ENCODE data around the gene ONECUT2. TPM values are rescaled to one million over a fixed set of nuclear protein-coding genes. Genes with fewer than 3 reads are reported as not detected.

The ONECUT2 gene
- total and polyA plus RNA-seq, 9 of the 15 experiments (the other 6 are each of a cell fraction or from before 2014, with no cell fraction given), result 0.27 to 2.5 (median 0.83) TPM

DNA sequence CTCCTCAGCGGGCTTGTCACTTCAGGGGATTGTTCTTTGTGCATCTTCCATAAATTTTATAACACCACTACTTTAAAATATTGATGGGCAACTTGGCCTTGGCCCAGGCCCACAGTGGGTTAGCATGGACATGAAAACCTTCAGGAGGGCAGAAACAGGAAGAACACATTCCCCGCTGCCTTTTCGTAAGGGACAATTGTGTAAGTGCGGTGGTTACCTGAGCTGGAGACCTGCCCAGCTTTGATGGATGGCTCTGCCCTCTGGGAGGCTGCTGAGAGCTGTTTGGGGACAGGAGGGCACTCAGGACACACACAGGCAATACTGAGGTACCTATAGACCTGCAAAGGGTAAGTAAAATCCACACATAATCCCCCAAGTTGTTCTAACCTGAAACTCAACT, 104.5 kb downstream of the ONECUT2 start:
- H4K20me1 ChIP-seq (replicated peaks; ENCODE audit: control insufficient read depth, insufficient read depth, low read length), result no peaks in the 10 kb centered on the region
- H3K9me3 ChIP-seq (replicated peaks; ENCODE audit: control insufficient read depth, insufficient read depth, low read depth, low read length), result no peaks in the 10 kb centered on the region
- POLR2A ChIA-PET, result no interaction called here
- no peak overlapping the region for H3K9ac ChIP-seq (ENCODE audit: insufficient read depth in 1 of 2, low read depth in 2 of 2, low read length in 2 of 2)
- H2AFZ ChIP-seq (ENCODE audit: low read depth, low read length), result no peak overlapping the region
- no TSS peak for BruUV-seq (replicated peaks)
- CTCF ChIA-PET (ENCODE audit: low intra/inter-chr PET ratio), result no interaction called here
- peaks cover 14 to 16% of the 10 kb centered on the region in 2 experiments for H3K27me3 ChIP-seq (ENCODE audit: control insufficient read depth in 2 of 2, insufficient read depth in 2 of 2, low read length in 2 of 2)
- H3K4me2 ChIP-seq (ENCODE audit: insufficient read depth, low read length), result no peak overlapping the region
- H3K4me1 ChIP-seq (replicated peaks in 1 of 2; ENCODE audit: control insufficient read depth in 2 of 2, insufficient read depth in 2 of 2, low read length in 2 of 2), result no peaks in the 10 kb centered on the region
- H3K79me2 ChIP-seq (ENCODE audit: control insufficient read depth, insufficient read depth, low read length), result no peaks in the 10 kb centered on the region
- H3K27ac ChIP-seq (ENCODE audit: extremely low read depth, low read depth, low read length), result no peak overlapping the region
- in situ Hi-C loops (cut with MboI), result no loop called here
- no peak overlapping the region for H3K4me3 ChIP-seq
- 4% methylated on average over 4 of the region's 4 CpGs for WGBS (ENCODE audit: insufficient coverage, low coverage, missing lambda C conversion rate)
- no peak for ATAC-seq
- intact Hi-C loops (cut with micrococcal nuclease), result no loop called here
- no peak for TF ChIP-seq GTF2A2 (tag; IDR thresholded peaks at IDR 0.05)
- no peak for TF ChIP-seq SETDB1 (IDR thresholded peaks at IDR 0.05; ENCODE audit: low read length)
- TF ChIP-seq, protein P1, sequence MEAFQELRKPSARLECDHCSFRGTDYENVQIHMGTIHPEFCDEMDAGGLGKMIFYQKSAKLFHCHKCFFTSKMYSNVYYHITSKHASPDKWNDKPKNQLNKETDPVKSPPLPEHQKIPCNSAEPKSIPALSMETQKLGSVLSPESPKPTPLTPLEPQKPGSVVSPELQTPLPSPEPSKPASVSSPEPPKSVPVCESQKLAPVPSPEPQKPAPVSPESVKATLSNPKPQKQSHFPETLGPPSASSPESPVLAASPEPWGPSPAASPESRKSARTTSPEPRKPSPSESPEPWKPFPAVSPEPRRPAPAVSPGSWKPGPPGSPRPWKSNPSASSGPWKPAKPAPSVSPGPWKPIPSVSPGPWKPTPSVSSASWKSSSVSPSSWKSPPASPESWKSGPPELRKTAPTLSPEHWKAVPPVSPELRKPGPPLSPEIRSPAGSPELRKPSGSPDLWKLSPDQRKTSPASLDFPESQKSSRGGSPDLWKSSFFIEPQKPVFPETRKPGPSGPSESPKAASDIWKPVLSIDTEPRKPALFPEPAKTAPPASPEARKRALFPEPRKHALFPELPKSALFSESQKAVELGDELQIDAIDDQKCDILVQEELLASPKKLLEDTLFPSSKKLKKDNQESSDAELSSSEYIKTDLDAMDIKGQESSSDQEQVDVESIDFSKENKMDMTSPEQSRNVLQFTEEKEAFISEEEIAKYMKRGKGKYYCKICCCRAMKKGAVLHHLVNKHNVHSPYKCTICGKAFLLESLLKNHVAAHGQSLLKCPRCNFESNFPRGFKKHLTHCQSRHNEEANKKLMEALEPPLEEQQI (IDR thresholded peaks at IDR 0.05), result no peak
- no peak for TF ChIP-seq MED1 (CRISPR knock-in tag; IDR thresholded peaks at IDR 0.05; ENCODE audit: borderline replicate concordance)
- no peak for TF ChIP-seq RBFOX2 (IDR thresholded peaks at IDR 0.05; ENCODE audit: low read depth, low read length)
- TF ChIP-seq, protein P2, sequence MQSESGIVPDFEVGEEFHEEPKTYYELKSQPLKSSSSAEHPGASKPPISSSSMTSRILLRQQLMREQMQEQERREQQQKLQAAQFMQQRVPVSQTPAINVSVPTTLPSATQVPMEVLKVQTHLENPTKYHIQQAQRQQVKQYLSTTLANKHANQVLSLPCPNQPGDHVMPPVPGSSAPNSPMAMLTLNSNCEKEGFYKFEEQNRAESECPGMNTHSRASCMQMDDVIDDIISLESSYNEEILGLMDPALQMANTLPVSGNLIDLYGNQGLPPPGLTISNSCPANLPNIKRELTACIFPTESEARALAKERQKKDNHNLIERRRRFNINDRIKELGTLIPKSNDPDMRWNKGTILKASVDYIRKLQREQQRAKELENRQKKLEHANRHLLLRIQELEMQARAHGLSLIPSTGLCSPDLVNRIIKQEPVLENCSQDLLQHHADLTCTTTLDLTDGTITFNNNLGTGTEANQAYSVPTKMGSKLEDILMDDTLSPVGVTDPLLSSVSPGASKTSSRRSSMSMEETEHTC (IDR thresholded peaks at IDR 0.05), result no peak
- TF ChIP-seq ETV1 (tag; conservative IDR thresholded peaks at IDR 0.05; ENCODE audit: low read depth), result no peak
- TF ChIP-seq SMC3 (conservative IDR thresholded peaks at IDR 0.05; ENCODE audit: insufficient read depth, low read depth, low read length), result no peak
- no peak for TF ChIP-seq TCF3 (CRISPR knock-in tag; IDR thresholded peaks at IDR 0.05)
- no peak for TF ChIP-seq SMAD3 (CRISPR knock-in tag; conservative IDR thresholded peaks at IDR 0.05)
- TF ChIP-seq HOXB6 (CRISPR knock-in tag; IDR thresholded peaks at IDR 0.05; ENCODE audit: borderline replicate concordance), result no peak
- no peak for FAIRE-seq
- no peaks in the 10 kb centered on the region for H3K36me3 ChIP-seq (ENCODE audit: control insufficient read depth, insufficient read depth, low read length)
- no peak for DNase-seq (ENCODE audit: extremely low read depth in 1 of 4, low spot score in 3 of 4)
- no peaks in the 10 kb centered on the region for H3K9me1 ChIP-seq (ENCODE audit: control insufficient read depth, insufficient read depth, low read length)

Other genes with a start within 250 kb of the ONECUT2 start
- gene ST8SIA3, start 82.8 kb upstream of the ONECUT2 start, total RNA-seq (2014; rRNA removed), result not detected in 2 replicates
- not detected in 2 replicates for gene ST8SIA3, start 82.8 kb upstream of the ONECUT2 start, total RNA-seq (2014; rRNA removed; fragmentation: Illumina TruSeq; extraction: Trizol)
- gene ST8SIA3, start 82.8 kb upstream of the ONECUT2 start, total RNA-seq (2015; rRNA removed; fragmentation: Illumina TruSeq; extraction: Trizol), result not detected in 2 replicates
- gene ST8SIA3, start 82.8 kb upstream of the ONECUT2 start, total RNA-seq (2021), result not detected in 2 replicates
- gene ST8SIA3, start 82.8 kb upstream of the ONECUT2 start, polyA plus RNA-seq (2011; rRNA removed), result not detected in 2 replicates
- not detected in 2 replicates for gene ST8SIA3, start 82.8 kb upstream of the ONECUT2 start, polyA plus RNA-seq (2014; fragmentation: Illumina TruSeq; extraction: Trizol)
- not detected for gene ST8SIA3, start 82.8 kb upstream of the ONECUT2 start, polyA plus RNA-seq (2014; fragmentation: Nextera tagmentation; extraction: Ambion mirVana)
- gene ST8SIA3, start 82.8 kb upstream of the ONECUT2 start, polyA plus RNA-seq (2014; rRNA removed), result not detected in 2 replicates
- 170 and 212 TPM in 2 replicates for gene FECH, start 151.3 kb downstream of the ONECUT2 start, total RNA-seq (2014; rRNA removed)
- 46.7 and 48.8 TPM in 2 replicates for gene FECH, start 151.3 kb downstream of the ONECUT2 start, total RNA-seq (2014; rRNA removed; fragmentation: Illumina TruSeq; extraction: Trizol)
- 20.2 and 24.1 TPM in 2 replicates for gene FECH, start 151.3 kb downstream of the ONECUT2 start, total RNA-seq (2015; rRNA removed; fragmentation: Illumina TruSeq; extraction: Trizol)
- 64.0 and 67.1 TPM in 2 replicates for gene FECH, start 151.3 kb downstream of the ONECUT2 start, total RNA-seq (2021)
- 55.5 and 74.8 TPM in 2 replicates for gene FECH, start 151.3 kb downstream of the ONECUT2 start, polyA plus RNA-seq (2011; rRNA removed)
- 73.9 and 79.1 TPM in 2 replicates for gene FECH, start 151.3 kb downstream of the ONECUT2 start, polyA plus RNA-seq (2014; fragmentation: Illumina TruSeq; extraction: Trizol)
- gene FECH, start 151.3 kb downstream of the ONECUT2 start, polyA plus RNA-seq (2014; fragmentation: Nextera tagmentation; extraction: Ambion mirVana), result 10 to 100 TPM; 19.8 to 21.1 TPM
- 56.8 and 84.3 TPM in 2 replicates for gene FECH, start 151.3 kb downstream of the ONECUT2 start, polyA plus RNA-seq (2014; rRNA removed)
- 153 and 232 TPM in 2 replicates for gene NARS1, start 186.5 kb downstream of the ONECUT2 start, total RNA-seq (2014; rRNA removed)
- gene NARS1, start 186.5 kb downstream of the ONECUT2 start, total RNA-seq (2014; rRNA removed; fragmentation: Illumina TruSeq; extraction: Trizol), result 236 and 274 TPM in 2 replicates
- 267 and 290 TPM in 2 replicates for gene NARS1, start 186.5 kb downstream of the ONECUT2 start, total RNA-seq (2015; rRNA removed; fragmentation: Illumina TruSeq; extraction: Trizol)
- gene NARS1, start 186.5 kb downstream of the ONECUT2 start, total RNA-seq (2021), result 130 and 145 TPM in 2 replicates
- 180 and 207 TPM in 2 replicates for gene NARS1, start 186.5 kb downstream of the ONECUT2 start, polyA plus RNA-seq (2011; rRNA removed)
- gene NARS1, start 186.5 kb downstream of the ONECUT2 start, polyA plus RNA-seq (2014; fragmentation: Illumina TruSeq; extraction: Trizol), result 270 and 293 TPM in 2 replicates
- 100 to 1,000 TPM; 141 to 267 TPM for gene NARS1, start 186.5 kb downstream of the ONECUT2 start, polyA plus RNA-seq (2014; fragmentation: Nextera tagmentation; extraction: Ambion mirVana)
- gene NARS1, start 186.5 kb downstream of the ONECUT2 start, polyA plus RNA-seq (2014; rRNA removed), result 186 and 225 TPM in 2 replicates